ENCODE data around the gene FAM237B.

DNA sequence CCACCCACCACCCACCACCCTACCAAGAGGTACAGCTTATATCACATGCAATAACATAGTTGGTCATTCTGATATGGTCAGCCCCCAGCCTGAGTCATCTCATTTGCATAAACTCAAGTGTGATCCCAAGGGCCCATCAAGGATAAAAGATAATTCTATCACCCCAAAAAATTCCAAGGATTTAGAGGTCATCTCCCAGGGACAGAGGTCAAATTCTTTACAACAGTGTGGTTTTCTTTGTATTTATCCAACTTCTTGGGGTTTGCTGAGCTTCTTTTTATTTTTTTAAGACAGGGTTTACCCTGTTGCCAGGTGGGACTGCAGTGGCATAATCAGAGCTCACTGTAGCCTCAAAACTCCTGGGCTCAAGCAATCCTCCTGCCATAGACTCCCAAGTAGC is 16.0 kb upstream of the FAM237B start:
- TF ChIP-seq, protein P1, sequence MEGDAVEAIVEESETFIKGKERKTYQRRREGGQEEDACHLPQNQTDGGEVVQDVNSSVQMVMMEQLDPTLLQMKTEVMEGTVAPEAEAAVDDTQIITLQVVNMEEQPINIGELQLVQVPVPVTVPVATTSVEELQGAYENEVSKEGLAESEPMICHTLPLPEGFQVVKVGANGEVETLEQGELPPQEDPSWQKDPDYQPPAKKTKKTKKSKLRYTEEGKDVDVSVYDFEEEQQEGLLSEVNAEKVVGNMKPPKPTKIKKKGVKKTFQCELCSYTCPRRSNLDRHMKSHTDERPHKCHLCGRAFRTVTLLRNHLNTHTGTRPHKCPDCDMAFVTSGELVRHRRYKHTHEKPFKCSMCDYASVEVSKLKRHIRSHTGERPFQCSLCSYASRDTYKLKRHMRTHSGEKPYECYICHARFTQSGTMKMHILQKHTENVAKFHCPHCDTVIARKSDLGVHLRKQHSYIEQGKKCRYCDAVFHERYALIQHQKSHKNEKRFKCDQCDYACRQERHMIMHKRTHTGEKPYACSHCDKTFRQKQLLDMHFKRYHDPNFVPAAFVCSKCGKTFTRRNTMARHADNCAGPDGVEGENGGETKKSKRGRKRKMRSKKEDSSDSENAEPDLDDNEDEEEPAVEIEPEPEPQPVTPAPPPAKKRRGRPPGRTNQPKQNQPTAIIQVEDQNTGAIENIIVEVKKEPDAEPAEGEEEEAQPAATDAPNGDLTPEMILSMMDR (conservative IDR thresholded peaks at IDR 0.05; ENCODE audit: low read depth, low read length) = no peak
- no peak for TF ChIP-seq EZH2 (IDR thresholded peaks at IDR 0.05; ENCODE audit: borderline replicate concordance, low read depth, low read length, poor library complexity, severe bottlenecking)
